K562 (cell line): ENCODE data around the gene CKMT1A. TPM values are rescaled to one million over a fixed set of nuclear protein-coding genes. Genes with fewer than 3 reads are reported as not detected.

Experiments
- ATAC-seq: fragments of 200-7000 bp; cut with Tn5 transposase; 3 replicates; pipeline ENCODE4 v1.9.1; 2020; ENCODE audit warnings: moderate library complexity
- BruUV-seq: library from RNA; stranded (reverse); fragments of 400-500 nt; replicated peaks from 2 replicates; lab custom pipeline; 2021; lab: Mats Ljungman, UMichigan
- CTCF ChIA-PET: fragments of 300-600 bp; formaldehyde crosslinking; extraction: SDS; loops from one replicate; lab custom pipeline; 2021; ENCODE audit warnings: low intra/inter-chr PET ratio; lab: Yijun Ruan, JAX
- POLR2A ChIA-PET: fragments of 300-600, 350-650 bp; sonication (Branson Sonifier 250); formaldehyde crosslinking; extraction: SDS; loops from one replicate; lab custom pipeline; 2021; ENCODE audit warnings: antibody characterized with exemption, inconsistent platforms; lab: Yijun Ruan, JAX
- DNase-seq, 4 experiments: peaks; one replicate each; pipeline versions ENCODE4 v3.0.0 to v3.0.0-alpha.2; 2011 to 2018; ENCODE audit warnings: low spot score in 3 of 4, mixed read lengths in 3 of 4; ENCODE audit errors: extremely low read depth in 1 of 4
- FAIRE-seq: peaks from 2 replicates; lab custom pipeline; 2011; peaks lifted over from hg19 to GRCh38; lab: Jason Lieb, UNC
- H2AFZ ChIP-seq: 2 replicates; pipeline ENCODE4 v1.6.0; 2011; ENCODE audit warnings: low read depth, low read length, control low read depth, inconsistent platforms
- H3K27ac ChIP-seq: fragments of 200-600 bp; 3 replicates; pipeline ENCODE4 v1.8.0; 2011; ENCODE audit warnings: low read depth, mild to moderate bottlenecking, control low read depth, inconsistent platforms, low read length, moderate library complexity, mixed read lengths; ENCODE audit errors: extremely low read depth
- H3K27me3 ChIP-seq, 2 experiments: fragments of 300-600 bp in 1 of 2; 2 replicates in 1 of 2; 3 replicates in 1 of 2; pipeline versions ENCODE4 v1.6.0 to v1.8.0; 2011; ENCODE audit warnings: inconsistent platforms in 2 of 2, low read length in 2 of 2, mild to moderate bottlenecking in 1 of 2, mixed read lengths in 1 of 2, moderate library complexity in 1 of 2; ENCODE audit not compliant: control insufficient read depth in 2 of 2, insufficient read depth in 2 of 2
- H3K36me3 ChIP-seq: fragments of 300-600 bp; 3 replicates; pipeline ENCODE4 v1.8.0; 2011; ENCODE audit warnings: mild to moderate bottlenecking, low read length, inconsistent platforms; ENCODE audit not compliant: control insufficient read depth, insufficient read depth
- H3K4me1 ChIP-seq, 2 experiments: fragments of 200-600 bp in 1 of 2; replicated peaks in 1 of 2; 2 replicates in 1 of 2; 3 replicates in 1 of 2; pipeline versions ENCODE4 v1.5.1 to v1.8.0; 2011; ENCODE audit warnings: inconsistent platforms in 2 of 2, low read length in 2 of 2, mild to moderate bottlenecking in 1 of 2, mixed read lengths in 1 of 2, moderate library complexity in 1 of 2; ENCODE audit not compliant: control insufficient read depth in 2 of 2, insufficient read depth in 2 of 2
- H3K4me2 ChIP-seq: 2 replicates; pipeline ENCODE4 v1.6.1; 2011; ENCODE audit warnings: low read length, control low read depth, inconsistent platforms, mixed read lengths; ENCODE audit not compliant: insufficient read depth
- H3K4me3 ChIP-seq: fragments of 200-600 bp; sonication (generic), shearing (Covaris generic); 2 replicates; pipeline ENCODE4 v1.5.1; 2016; ENCODE audit warnings: control low read depth, inconsistent platforms
- H3K79me2 ChIP-seq: fragments of 200-600 bp; 3 replicates; pipeline ENCODE4 v1.8.0; 2011; ENCODE audit warnings: low read length, inconsistent platforms; ENCODE audit not compliant: control insufficient read depth, insufficient read depth
- H3K9ac ChIP-seq, 2 experiments: 2 replicates each; pipeline versions ENCODE4 v1.6.0 to v1.6.1; 2011; ENCODE audit warnings: low read depth in 2 of 2, low read length in 2 of 2, control low read depth in 1 of 2, inconsistent platforms in 1 of 2, mild to moderate bottlenecking in 1 of 2, mixed read lengths in 1 of 2; ENCODE audit not compliant: insufficient read depth in 1 of 2
- H3K9me1 ChIP-seq: one replicate; pipeline ENCODE4 v1.6.0; 2011; ENCODE audit warnings: inconsistent platforms, mild to moderate bottlenecking, low read length, moderate library complexity; ENCODE audit not compliant: control insufficient read depth, insufficient read depth
- H3K9me3 ChIP-seq: replicated peaks from 2 replicates; pipeline ENCODE4 v1.5.1; 2011; ENCODE audit warnings: low read depth, low read length, inconsistent platforms; ENCODE audit not compliant: control insufficient read depth, insufficient read depth
- H4K20me1 ChIP-seq: replicated peaks from 2 replicates; pipeline ENCODE4 v1.6.1; 2011; ENCODE audit warnings: low read length, inconsistent platforms, mixed read lengths; ENCODE audit not compliant: control insufficient read depth, insufficient read depth
- CHCHD3 ChIP-seq: fragments of 250-450 bp; sonication (Bioruptor Pico); IDR thresholded peaks from 2 replicates; pipeline ENCODE4 v2.1.2; 2022; ENCODE audit warnings: mild to moderate bottlenecking
- DNMT1 ChIP-seq: fragments of 450-650 bp; IDR thresholded peaks from 2 replicates; pipeline ENCODE4 v1.6.1; 2016; ENCODE audit warnings: antibody characterized with exemption, mild to moderate bottlenecking
- HOXB6 ChIP-seq: fragments of 250-450 bp; sonication (Bioruptor Pico); IDR thresholded peaks from 2 replicates; pipeline ENCODE4 v1.5.1; 2022; ENCODE audit warnings: mild to moderate bottlenecking, borderline replicate concordance
- MTA2 ChIP-seq: fragments of 450-650 bp; IDR thresholded peaks from 2 replicates; pipeline ENCODE4 v1.6.1; 2016; ENCODE audit warnings: low read depth
- PHTF2 ChIP-seq: fragments of 250-450 bp; sonication (Bioruptor Pico); IDR thresholded peaks from 2 replicates; pipeline ENCODE4 v1.5.0; 2021; ENCODE audit warnings: mild to moderate bottlenecking
- XRCC5 ChIP-seq: fragments of 200-400 bp; formaldehyde crosslinking; IDR thresholded peaks from 2 replicates; pipeline ENCODE4 v1.6.1; 2017; ENCODE audit warnings: low read depth, mild to moderate bottlenecking, low read length
- ZBTB7A ChIP-seq: IDR thresholded peaks from 2 replicates; pipeline ENCODE4 v1.6.1; 2011; ENCODE audit warnings: low read depth, mild to moderate bottlenecking, low read length, moderate library complexity, borderline replicate concordance; ENCODE audit not compliant: control insufficient read depth
- ZSCAN32 ChIP-seq: fragments of 450-650 bp; formaldehyde crosslinking; IDR thresholded peaks from 2 replicates; pipeline ENCODE4 v1.4.0; 2020; ENCODE audit warnings: mild to moderate bottlenecking, moderate library complexity
- WGBS: fragments of 100-300 bp; shearing (Covaris generic); methylation state at CpG from one replicate; pipeline ENCODE4 v1.1.6; 2016; ENCODE audit warnings: low coverage, mixed read lengths; ENCODE audit not compliant: insufficient coverage; ENCODE audit errors: missing lambda C conversion rate; 5-methylcytosine and 5-hydroxymethylcytosine counted together
- in situ Hi-C: fragments of 300-500 bp; cut with MboI; formaldehyde crosslinking; loops from 4 replicates; pipeline ENCODE4 v1.15.0; 2018; ENCODE audit warnings: inconsistent platforms, mixed read lengths
- intact Hi-C: fragments of 100-400 bp; cut with micrococcal nuclease; formaldehyde crosslinking; loops from 2 replicates; pipeline ENCODE4 v1.14.2; 2022
- polyA plus RNA-seq, 8 experiments: library from polyadenylated mRNA; depleted of rRNA in 4 of 8; stranded (reverse) in 5 of 8; unstranded in 3 of 8; fragments of >200 nt; fragmentation: Nextera tagmentation in 2 of 8; fragmentation: Illumina TruSeq in 1 of 8; extraction: Ambion mirVana in 2 of 8; extraction: Trizol in 1 of 8; gene quantifications; 2 replicates each; pipeline versions ENCODE4 v1.2.1 to v1.2.3, GENCODE V29; 2011 to 2014; ENCODE audit warnings: inconsistent platforms in 1 of 8, missing spikeins in 1 of 8
- total RNA-seq, 7 experiments: library from RNA; depleted of rRNA in 6 of 7; stranded (reverse); fragments of >200 nt in 6 of 7; fragmentation: Illumina TruSeq in 2 of 7; extraction: Trizol in 2 of 7; gene quantifications; 2 replicates each; pipeline versions ENCODE4 v1.2.1 to v1.2.3, GENCODE V29; 2011 to 2021; ENCODE audit warnings: low replicate concordance in 1 of 7
- TF ChIP-seq, protein P1 (sequence below): sonication (generic); formaldehyde crosslinking; IDR thresholded peaks from 2 replicates; pipeline ENCODE4 v1.8.0; 2023; ENCODE audit warnings: mild to moderate bottlenecking, missing genetic modification reagents
- TF ChIP-seq, protein P2 (sequence below): fragments of 250-450 bp; sonication (Bioruptor Pico); IDR thresholded peaks from 2 replicates; pipeline ENCODE4 v1.4.0; 2020; ENCODE audit warnings: mild to moderate bottlenecking
- TF ChIP-seq, protein P3 (sequence below): fragments of 450-650 bp; IDR thresholded peaks from 2 replicates; pipeline ENCODE4 v1.6.1; 2018; ENCODE audit warnings: mild to moderate bottlenecking, low read depth; ENCODE audit not compliant: partially characterized antibody
- TF ChIP-seq, protein P4 (sequence below): fragments of 250-450 bp; sonication (Bioruptor Pico); IDR thresholded peaks from 2 replicates; pipeline ENCODE4 v1.5.0; 2022; ENCODE audit warnings: mild to moderate bottlenecking

The CKMT1A gene
- total and polyA plus RNA-seq, 9 of the 15 experiments (the other 6 are each of a cell fraction or from before 2014, with no cell fraction given), result 3.6 to 13.5 (median 7.7) TPM

DNA sequence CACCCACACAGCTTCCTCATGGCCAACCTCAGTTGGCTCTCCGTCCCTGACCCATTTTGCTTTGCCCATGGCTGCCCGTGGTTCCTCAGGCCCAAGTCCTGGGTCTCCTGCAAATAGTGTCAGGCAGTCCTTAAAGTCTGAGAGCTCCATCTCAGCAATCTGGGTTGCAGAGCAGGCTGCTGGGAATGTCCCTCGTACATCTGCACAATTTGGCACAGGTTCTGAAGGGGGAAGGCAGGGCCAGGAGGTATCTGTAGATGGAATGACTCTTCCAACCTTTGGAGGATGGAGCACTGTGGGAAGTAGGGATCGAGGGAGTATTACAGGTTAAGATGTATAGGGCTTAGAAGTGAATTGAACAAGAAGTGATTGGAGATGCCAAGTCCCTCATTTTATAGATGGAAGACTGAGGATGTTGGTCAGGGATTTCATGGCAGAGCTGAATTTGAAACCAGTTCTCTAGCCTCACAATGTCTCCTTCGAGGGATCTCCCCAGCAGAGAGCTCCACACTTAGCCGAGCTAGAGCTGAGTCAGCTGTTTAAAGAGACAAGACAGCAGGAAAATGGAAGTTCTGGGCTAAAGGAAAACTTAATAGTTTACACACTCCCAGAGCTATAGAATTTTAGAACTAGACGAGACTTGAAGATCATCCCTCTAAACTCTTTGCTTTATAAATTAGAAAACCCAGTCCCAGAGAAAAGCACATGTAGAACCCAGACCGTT, 9.2 kb downstream of the CKMT1A start:
- no peak for DNase-seq
- H3K9ac ChIP-seq, result no peak overlapping the region
- no peak for ATAC-seq
- no peaks in the 10 kb centered on the region for H3K4me1 ChIP-seq
- no peak overlapping the region for H3K4me3 ChIP-seq
- H4K20me1 ChIP-seq, result no peaks in the 10 kb centered on the region
- under 1% methylated on average over 8 of the region's 8 CpGs for WGBS
- H3K9me3 ChIP-seq, result no peaks in the 10 kb centered on the region
- no peak for FAIRE-seq
- no peak overlapping the region for H3K27ac ChIP-seq
- CTCF ChIA-PET, result no interaction called here
- peaks cover 2 to 4% of the 10 kb centered on the region in 2 experiments; a peak in 2 of 5 replicates for H3K27me3 ChIP-seq
- no peak overlapping the region for H3K4me2 ChIP-seq
- H3K36me3 ChIP-seq, result no peaks in the 10 kb centered on the region
- no peaks in the 10 kb centered on the region for H3K79me2 ChIP-seq
- intact Hi-C loops, result no loop called here
- no peak overlapping the region for H2AFZ ChIP-seq
- POLR2A ChIA-PET, result interaction anchor here (0.6 kb wide), 1 partner anchor 19 kb away, joined by 4 read pairs; no protein-coding TSS in a partner anchor
- no TSS peak for BruUV-seq
- in situ Hi-C loops, result loop anchor here (5.0 kb wide), 1 partner anchor 101 kb away; no protein-coding TSS in a partner anchor
- H3K9me1 ChIP-seq, result no peaks in the 10 kb centered on the region
- TF ChIP-seq, protein P1, sequence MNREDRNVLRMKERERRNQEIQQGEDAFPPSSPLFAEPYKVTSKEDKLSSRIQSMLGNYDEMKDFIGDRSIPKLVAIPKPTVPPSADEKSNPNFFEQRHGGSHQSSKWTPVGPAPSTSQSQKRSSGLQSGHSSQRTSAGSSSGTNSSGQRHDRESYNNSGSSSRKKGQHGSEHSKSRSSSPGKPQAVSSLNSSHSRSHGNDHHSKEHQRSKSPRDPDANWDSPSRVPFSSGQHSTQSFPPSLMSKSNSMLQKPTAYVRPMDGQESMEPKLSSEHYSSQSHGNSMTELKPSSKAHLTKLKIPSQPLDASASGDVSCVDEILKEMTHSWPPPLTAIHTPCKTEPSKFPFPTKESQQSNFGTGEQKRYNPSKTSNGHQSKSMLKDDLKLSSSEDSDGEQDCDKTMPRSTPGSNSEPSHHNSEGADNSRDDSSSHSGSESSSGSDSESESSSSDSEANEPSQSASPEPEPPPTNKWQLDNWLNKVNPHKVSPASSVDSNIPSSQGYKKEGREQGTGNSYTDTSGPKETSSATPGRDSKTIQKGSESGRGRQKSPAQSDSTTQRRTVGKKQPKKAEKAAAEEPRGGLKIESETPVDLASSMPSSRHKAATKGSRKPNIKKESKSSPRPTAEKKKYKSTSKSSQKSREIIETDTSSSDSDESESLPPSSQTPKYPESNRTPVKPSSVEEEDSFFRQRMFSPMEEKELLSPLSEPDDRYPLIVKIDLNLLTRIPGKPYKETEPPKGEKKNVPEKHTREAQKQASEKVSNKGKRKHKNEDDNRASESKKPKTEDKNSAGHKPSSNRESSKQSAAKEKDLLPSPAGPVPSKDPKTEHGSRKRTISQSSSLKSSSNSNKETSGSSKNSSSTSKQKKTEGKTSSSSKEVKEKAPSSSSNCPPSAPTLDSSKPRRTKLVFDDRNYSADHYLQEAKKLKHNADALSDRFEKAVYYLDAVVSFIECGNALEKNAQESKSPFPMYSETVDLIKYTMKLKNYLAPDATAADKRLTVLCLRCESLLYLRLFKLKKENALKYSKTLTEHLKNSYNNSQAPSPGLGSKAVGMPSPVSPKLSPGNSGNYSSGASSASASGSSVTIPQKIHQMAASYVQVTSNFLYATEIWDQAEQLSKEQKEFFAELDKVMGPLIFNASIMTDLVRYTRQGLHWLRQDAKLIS (CRISPR knock-in tag), result no peak
- no peak for TF ChIP-seq ZSCAN32
- no peak for TF ChIP-seq ZBTB7A
- TF ChIP-seq, protein P2, sequence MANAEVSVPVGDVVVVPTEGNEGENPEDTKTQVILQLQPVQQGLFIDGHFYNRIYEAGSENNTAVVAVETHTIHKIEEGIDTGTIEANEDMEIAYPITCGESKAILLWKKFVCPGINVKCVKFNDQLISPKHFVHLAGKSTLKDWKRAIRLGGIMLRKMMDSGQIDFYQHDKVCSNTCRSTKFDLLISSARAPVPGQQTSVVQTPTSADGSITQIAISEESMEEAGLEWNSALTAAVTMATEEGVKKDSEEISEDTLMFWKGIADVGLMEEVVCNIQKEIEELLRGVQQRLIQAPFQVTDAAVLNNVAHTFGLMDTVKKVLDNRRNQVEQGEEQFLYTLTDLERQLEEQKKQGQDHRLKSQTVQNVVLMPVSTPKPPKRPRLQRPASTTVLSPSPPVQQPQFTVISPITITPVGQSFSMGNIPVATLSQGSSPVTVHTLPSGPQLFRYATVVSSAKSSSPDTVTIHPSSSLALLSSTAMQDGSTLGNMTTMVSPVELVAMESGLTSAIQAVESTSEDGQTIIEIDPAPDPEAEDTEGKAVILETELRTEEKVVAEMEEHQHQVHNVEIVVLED (CRISPR knock-in tag), result no peak
- TF ChIP-seq, protein P3, sequence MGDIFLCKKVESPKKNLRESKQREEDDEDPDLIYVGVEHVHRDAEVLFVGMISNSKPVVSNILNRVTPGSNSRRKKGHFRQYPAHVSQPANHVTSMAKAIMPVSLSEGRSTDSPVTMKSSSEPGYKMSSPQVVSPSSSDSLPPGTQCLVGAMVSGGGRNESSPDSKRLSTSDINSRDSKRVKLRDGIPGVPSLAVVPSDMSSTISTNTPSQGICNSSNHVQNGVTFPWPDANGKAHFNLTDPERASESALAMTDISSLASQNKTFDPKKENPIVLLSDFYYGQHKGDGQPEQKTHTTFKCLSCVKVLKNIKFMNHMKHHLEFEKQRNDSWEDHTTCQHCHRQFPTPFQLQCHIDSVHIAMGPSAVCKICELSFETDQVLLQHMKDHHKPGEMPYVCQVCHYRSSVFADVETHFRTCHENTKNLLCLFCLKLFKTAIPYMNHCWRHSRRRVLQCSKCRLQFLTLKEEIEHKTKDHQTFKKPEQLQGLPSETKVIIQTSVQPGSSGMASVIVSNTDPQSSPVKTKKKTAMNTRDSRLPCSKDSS, result no peak
- TF ChIP-seq, protein P4, sequence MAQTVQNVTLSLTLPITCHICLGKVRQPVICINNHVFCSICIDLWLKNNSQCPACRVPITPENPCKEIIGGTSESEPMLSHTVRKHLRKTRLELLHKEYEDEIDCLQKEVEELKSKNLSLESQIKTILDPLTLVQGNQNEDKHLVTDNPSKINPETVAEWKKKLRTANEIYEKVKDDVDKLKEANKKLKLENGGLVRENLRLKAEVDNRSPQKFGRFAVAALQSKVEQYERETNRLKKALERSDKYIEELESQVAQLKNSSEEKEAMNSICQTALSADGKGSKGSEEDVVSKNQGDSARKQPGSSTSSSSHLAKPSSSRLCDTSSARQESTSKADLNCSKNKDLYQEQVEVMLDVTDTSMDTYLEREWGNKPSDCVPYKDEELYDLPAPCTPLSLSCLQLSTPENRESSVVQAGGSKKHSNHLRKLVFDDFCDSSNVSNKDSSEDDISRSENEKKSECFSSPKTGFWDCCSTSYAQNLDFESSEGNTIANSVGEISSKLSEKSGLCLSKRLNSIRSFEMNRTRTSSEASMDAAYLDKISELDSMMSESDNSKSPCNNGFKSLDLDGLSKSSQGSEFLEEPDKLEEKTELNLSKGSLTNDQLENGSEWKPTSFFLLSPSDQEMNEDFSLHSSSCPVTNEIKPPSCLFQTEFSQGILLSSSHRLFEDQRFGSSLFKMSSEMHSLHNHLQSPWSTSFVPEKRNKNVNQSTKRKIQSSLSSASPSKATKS (CRISPR knock-in tag), result no peak
- no peak for TF ChIP-seq CHCHD3 (CRISPR knock-in tag)
- TF ChIP-seq MTA2, result no peak
- no peak for TF ChIP-seq HOXB6 (CRISPR knock-in tag)
- TF ChIP-seq DNMT1, result no peak
- no peak for TF ChIP-seq PHTF2
- TF ChIP-seq XRCC5, result no peak
